Ectodermal cell (in vitro differentiated cells): ENCODE results near the gene LYST.
"Not testable (repeated sequence)": the region's sequence is repeated elsewhere in the genome, so short reads cannot be mapped to it uniquely, and the experiment has no call there.

Source experiments
- H3K27ac ChIP-seq: 2 replicates; pipeline ENCODE4 v1.7.0; 2013; ENCODE audit warnings: mild to moderate bottlenecking, low read depth, low read length; ENCODE audit not compliant: insufficient read depth, poor library complexity, severe bottlenecking
- H3K27me3 ChIP-seq: 2 replicates; pipeline ENCODE4 v1.7.0; 2013; ENCODE audit warnings: mild to moderate bottlenecking, low read length; ENCODE audit not compliant: insufficient read depth, control insufficient read depth, poor library complexity, severe bottlenecking
- H3K36me3 ChIP-seq: one replicate; pipeline ENCODE4 v1.7.0; 2013; ENCODE audit warnings: low read length; ENCODE audit not compliant: control insufficient read depth, insufficient read depth
- H3K4me1 ChIP-seq: one replicate; pipeline ENCODE4 v1.7.0; 2013; ENCODE audit warnings: low read length; ENCODE audit not compliant: control insufficient read depth, insufficient read depth
- H3K4me3 ChIP-seq: 2 replicates; pipeline ENCODE4 v1.7.0; 2013; ENCODE audit warnings: low read depth, low read length, control low read depth; ENCODE audit not compliant: insufficient read depth
- H3K9me3 ChIP-seq: 2 replicates; pipeline ENCODE4 v1.7.0; 2013; ENCODE audit warnings: mild to moderate bottlenecking, low read length, moderate library complexity; ENCODE audit not compliant: control insufficient read depth
- WGBS, 2 experiments: methylation state at CpG; one replicate each; pipeline ENCODE4 v1.1.7; 2013; ENCODE audit warnings: missing lambda C conversion rate in 2 of 2; 5-methylcytosine and 5-hydroxymethylcytosine counted together

LYST gene

DNA sequence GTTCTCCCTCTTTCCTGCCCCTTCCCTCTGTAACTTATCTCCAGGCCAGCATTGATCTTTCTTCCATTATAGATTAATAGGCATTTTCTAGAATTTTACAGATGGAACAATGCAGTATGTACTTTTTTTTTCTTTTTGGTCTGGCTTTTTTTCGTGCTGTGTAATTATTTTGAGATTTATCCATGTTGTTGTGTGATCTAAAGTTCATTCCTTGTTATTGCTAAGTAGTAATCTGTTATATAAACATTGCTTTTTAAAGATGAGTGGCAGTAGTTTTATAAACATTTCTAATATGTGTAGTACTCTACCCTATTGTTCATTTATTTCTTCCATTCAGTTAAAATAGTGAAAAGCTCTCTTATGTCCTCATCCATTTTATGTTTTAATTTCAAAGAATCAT lies 5.9 kb downstream of the LYST start:
- H3K4me1 ChIP-seq, result no peaks in the 10 kb centered on the region
- 17% methylated on average over 1 of the region's 1 CpG; no CpG with 5 or more reads in 1 of the 2 experiments for WGBS, 2 experiments
- no peaks in the 10 kb centered on the region for H3K9me3 ChIP-seq
- no peak overlapping the region for H3K27ac ChIP-seq
- H3K4me3 ChIP-seq, result no peak overlapping the region
- peaks cover 25% of the 10 kb centered on the region for H3K27me3 ChIP-seq
- H3K36me3 ChIP-seq, result no peaks in the 10 kb centered on the region

- H3K9me3 ChIP-seq, result no peaks in the 10 kb centered on the region
- no peaks in the 10 kb centered on the region for H3K36me3 ChIP-seq
- H3K27ac ChIP-seq, result no peak overlapping the region
- peaks cover 14% of the 10 kb centered on the region for H3K27me3 ChIP-seq
- H3K4me1 ChIP-seq, result no peaks in the 10 kb centered on the region
- 83% methylated on average over 1 of the region's 1 CpG; no CpG with 5 or more reads in 1 of the 2 experiments for WGBS, 2 experiments
- H3K4me3 ChIP-seq, result no peak overlapping the region
Observed at GRCh38 chr1:235859789-235860188, 6.9 kb downstream of the LYST start.

DNA sequence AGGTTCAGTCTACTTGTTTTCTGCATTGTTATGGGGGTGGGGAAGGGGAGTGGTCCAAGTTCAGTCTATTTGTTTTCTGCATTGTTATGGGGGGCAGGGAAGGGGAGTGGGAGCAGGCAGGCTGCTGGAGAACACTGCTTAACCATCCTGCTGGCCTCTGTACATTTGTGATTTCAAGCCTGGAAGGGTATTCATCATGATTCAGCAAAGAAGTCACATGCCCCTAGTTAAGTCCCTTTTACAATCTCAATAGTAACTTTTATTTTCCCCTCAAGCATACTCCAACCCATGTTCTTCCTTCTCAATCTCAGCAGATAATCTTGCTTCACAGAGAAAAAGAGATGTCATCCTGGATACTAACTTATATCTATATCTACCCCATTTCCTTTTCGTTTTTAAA lies 7.9 kb downstream of the LYST start:
- WGBS, 2 experiments, result 85 to 95% methylated on average over 1 of the region's 1 CpG
- H3K4me1 ChIP-seq, result no peaks in the 10 kb centered on the region
- peaks cover 4% of the 10 kb centered on the region for H3K27me3 ChIP-seq
- no peaks in the 10 kb centered on the region for H3K9me3 ChIP-seq
- H3K4me3 ChIP-seq, result no peak overlapping the region
- H3K27ac ChIP-seq, result no peak overlapping the region
- H3K36me3 ChIP-seq, result no peaks in the 10 kb centered on the region

- Histone ChIP-seq H3K36me3 (no peaks in the 10 kb centered on the region), H3K27ac (no peak overlapping the region), H3K4me3 (no peak overlapping the region), H3K9me3 (no peaks in the 10 kb centered on the region), H3K4me1 (no peaks in the 10 kb centered on the region), H3K27me3 (no peaks in the 10 kb centered on the region)
- WGBS, 2 experiments, result 87 to 90% methylated on average over 2 of the region's 2 CpGs
Observed at GRCh38 chr1:235857756-235858155, 8.9 kb downstream of the LYST start.

DNA sequence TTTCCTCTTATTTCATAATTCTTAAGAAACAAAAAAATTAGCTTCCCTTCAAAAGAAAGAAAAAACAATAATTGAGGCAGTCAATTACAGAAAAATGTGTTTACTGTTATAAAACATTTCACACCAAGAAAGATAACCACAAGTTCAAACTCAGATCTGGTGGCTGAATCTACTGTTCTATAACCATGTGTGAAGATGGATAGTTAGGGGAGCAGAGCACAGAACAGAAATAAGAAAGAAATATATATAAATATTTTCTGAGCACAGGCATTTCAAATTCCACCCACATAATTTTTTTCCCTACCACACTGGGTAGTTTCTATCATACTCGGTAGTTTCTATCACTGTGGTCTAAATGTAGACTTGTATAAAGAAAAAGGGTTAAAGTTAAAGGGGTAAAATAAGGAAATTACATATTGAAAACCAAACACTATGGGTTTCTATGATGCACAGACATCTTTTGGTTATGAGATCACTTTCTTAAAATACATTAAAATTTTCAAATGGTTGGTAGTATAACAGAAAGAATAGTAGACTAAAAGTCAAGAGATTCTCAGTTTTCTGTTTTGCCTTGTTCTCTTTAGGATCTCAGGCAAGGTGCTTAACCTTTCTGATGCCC lies 10.8 kb downstream of the LYST start:
- 83% methylated on average over 1 of the region's 1 CpG; no CpG with 5 or more reads in 1 of the 2 experiments for WGBS, 2 experiments
- Histone ChIP-seq H3K4me1 (no peaks in the 10 kb centered on the region), H3K36me3 (no peaks in the 10 kb centered on the region), H3K27ac (no peak overlapping the region), H3K9me3 (no peaks in the 10 kb centered on the region), H3K27me3 (no peaks in the 10 kb centered on the region), H3K4me3 (no peak overlapping the region)

DNA sequence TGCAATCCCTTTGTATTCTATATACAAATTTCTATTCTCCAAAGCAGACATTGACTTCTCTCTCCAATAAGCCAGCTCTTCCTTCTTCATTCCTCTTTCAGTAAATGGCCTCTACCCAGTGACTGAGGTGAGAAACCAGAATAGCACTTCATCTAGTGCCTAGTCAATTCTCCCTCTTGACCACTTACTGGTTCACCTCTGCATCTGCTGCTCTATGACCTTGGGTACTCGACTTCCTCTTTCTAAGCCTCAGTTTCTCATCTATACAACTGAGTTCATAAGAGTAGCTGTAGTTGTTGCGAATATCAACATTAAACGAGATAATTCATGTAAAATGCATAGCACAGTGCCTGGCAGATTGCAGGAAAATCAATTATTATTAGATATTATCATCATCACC lies 12.4 kb downstream of the LYST start:
- no peak overlapping the region for H3K4me3 ChIP-seq
- no peaks in the 10 kb centered on the region for H3K36me3 ChIP-seq
- WGBS, 2 experiments, result 92 to 95% methylated on average over 1 to 3 of the region's 3 CpGs
- no peaks in the 10 kb centered on the region for H3K9me3 ChIP-seq
- H3K4me1 ChIP-seq, result no peaks in the 10 kb centered on the region
- no peak overlapping the region for H3K27ac ChIP-seq
- no peaks in the 10 kb centered on the region for H3K27me3 ChIP-seq

- no peaks in the 10 kb centered on the region for H3K4me1 ChIP-seq
- no peaks in the 10 kb centered on the region for H3K9me3 ChIP-seq
- no peak overlapping the region for H3K4me3 ChIP-seq
- no peak overlapping the region for H3K27ac ChIP-seq
- 91 to 94% methylated on average over 6 to 7 of the region's 7 CpGs for WGBS, 2 experiments
- no peaks in the 10 kb centered on the region for H3K27me3 ChIP-seq
- H3K36me3 ChIP-seq, result no peaks in the 10 kb centered on the region
Observed at GRCh38 chr1:235853653-235854052, 13.1 kb downstream of the LYST start.

- Histone ChIP-seq H3K36me3 (no peaks in the 10 kb centered on the region), H3K27me3 (no peaks in the 10 kb centered on the region), H3K4me1 (no peaks in the 10 kb centered on the region), H3K9me3 (no peaks in the 10 kb centered on the region), H3K4me3 (no peak overlapping the region), H3K27ac (no peak overlapping the region)
- 93 to 98% methylated on average over 3 of the region's 3 CpGs for WGBS, 2 experiments
Observed at GRCh38 chr1:235852887-235853286, 13.8 kb downstream of the LYST start.

- Histone ChIP-seq H3K27ac (no peak overlapping the region), H3K9me3 (no peaks in the 10 kb centered on the region), H3K27me3 (no peaks in the 10 kb centered on the region), H3K4me3 (no peak overlapping the region), H3K36me3 (no peaks in the 10 kb centered on the region), H3K4me1 (no peaks in the 10 kb centered on the region)
- WGBS, 2 experiments, result 89 to 93% methylated on average over 3 of the region's 3 CpGs
Observed at GRCh38 chr1:235851939-235852338, 14.8 kb downstream of the LYST start.

- H3K36me3 ChIP-seq, H3K27me3 ChIP-seq, H3K4me3 ChIP-seq, H3K9me3 ChIP-seq, H3K27ac ChIP-seq, H3K4me1 ChIP-seq: not testable (repeated sequence)
- WGBS, 2 experiments, result 85 to 97% methylated on average over 2 to 3 of the region's 3 CpGs
Observed at GRCh38 chr1:235848251-235848650, 18.5 kb downstream of the LYST start.

DNA sequence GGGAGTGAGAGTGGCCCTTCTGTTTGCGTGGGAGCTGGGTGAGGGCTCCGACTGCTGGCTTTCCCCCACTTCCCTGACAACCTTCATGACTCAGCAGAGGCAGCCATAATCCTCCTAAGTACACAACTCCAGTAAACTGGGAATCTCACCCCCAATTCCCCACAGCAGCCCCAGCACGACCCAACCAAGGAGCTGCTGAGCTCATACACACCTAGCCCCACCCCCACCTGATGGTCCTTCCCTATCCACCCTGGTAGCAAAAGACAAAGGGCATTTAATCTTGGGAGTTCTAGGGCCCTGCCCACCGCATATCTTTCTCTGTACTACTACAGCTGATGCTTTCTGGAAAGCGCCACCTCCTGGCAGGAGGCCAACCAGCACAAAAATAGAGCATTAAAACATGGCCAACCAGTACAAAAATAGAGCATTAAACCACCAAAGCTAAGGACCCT lies 21.0 kb downstream of the LYST start:
- H3K27ac ChIP-seq, H3K9me3 ChIP-seq, H3K4me1 ChIP-seq, H3K27me3 ChIP-seq, H3K36me3 ChIP-seq, H3K4me3 ChIP-seq: not testable (repeated sequence)
- WGBS, 2 experiments, result 86 to 91% methylated on average over 5 of the region's 5 CpGs
